Retinal pigment epithelial cell (primary cell): Measurements from ENCODE around the gene AMBRA1.

Source experiments
- DNase-seq: peaks from one replicate; pipeline ENCODE4 v3.0.0-alpha.2; 2010; ENCODE audit warnings: low read depth
- H3K4me3 ChIP-seq: 2 replicates; pipeline ENCODE4 v1.5.1; 2011; ENCODE audit warnings: mild to moderate bottlenecking, low read length, control low read depth, moderate library complexity
- CTCF ChIP-seq: conservative IDR thresholded peaks from 2 replicates; pipeline ENCODE4 v1.5.1; 2011; ENCODE audit warnings: low read depth, low read length, control low read depth, inconsistent platforms

The AMBRA1 gene

DNA sequence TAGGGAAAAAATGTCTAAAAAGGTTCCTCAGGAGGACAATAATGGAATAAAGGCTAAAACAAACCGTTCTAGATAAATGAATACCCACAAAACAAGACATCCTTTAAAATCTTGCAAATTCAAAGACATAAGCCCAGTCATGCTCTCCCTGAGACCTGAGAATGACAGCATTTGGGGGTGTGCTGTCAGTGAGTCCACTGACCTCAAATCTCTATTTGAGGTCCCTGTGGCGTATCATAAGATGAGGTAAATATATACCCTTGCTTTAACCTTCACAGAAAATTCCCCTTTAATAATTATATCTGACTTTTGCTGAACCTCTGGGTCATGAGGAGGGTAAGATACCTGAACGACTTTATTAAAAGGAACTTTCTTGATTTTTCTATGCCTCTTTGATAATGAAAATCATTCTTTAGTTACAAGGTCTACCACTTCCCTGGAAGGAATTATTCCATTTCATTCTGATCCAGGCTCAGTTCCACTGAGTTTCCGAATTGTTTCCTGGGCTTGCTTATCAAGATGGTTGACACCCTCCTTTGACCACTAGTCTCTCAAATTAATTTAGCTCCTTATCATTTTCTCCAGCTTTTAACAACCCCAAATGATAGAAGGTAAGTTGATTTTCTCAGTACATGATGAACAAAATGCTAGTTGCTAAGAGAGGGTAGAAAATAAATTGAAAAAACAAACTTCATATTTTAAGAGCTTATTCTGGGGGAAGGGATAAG lies 148.5 kb downstream of the AMBRA1 start:
- no peak for DNase-seq
- no peak overlapping the region for H3K4me3 ChIP-seq
- no peak for TF ChIP-seq CTCF

DNA sequence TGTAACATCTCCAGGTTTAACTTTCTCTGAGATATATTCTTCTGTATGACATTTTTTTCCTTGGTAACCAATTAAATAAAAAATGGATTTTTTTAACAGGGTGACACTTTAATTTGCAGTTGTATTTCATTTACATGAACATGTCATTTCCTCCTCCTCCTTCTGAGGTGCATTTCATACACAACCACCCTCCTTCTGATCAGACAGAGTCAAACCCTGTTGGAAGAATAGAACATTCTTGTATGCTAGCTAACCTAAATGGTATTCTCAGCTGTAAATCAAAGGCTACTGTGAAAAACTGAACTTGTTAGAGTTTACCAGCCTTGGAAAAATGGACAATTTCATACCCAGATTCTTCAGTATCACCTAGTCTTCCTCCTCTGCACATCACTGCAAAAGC lies 149.5 kb downstream of the AMBRA1 start:
- no peak overlapping the region for H3K4me3 ChIP-seq
- DNase-seq: no peak
- no peak for TF ChIP-seq CTCF

DNA sequence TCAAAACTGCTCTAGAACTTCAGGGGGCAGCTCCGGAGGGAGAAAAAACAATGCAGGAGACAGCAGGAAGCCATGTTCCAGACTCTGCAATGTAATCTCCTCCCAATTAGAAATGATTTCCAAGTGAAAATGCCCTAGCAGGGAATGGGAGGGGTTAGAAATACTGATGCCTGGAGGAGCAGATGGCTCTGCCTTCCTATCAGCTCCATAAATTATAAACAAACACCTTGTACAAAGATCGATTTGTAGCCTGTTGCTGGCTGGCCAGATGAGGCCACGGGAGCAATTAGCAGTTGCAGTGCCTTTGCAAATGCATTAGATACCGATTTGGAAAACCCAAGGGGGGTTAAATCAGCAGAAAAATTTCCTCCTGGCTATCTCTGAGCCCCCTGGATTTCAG lies 155.6 kb downstream of the AMBRA1 start:
- DNase-seq: no peak
- TF ChIP-seq CTCF: no peak

DNA sequence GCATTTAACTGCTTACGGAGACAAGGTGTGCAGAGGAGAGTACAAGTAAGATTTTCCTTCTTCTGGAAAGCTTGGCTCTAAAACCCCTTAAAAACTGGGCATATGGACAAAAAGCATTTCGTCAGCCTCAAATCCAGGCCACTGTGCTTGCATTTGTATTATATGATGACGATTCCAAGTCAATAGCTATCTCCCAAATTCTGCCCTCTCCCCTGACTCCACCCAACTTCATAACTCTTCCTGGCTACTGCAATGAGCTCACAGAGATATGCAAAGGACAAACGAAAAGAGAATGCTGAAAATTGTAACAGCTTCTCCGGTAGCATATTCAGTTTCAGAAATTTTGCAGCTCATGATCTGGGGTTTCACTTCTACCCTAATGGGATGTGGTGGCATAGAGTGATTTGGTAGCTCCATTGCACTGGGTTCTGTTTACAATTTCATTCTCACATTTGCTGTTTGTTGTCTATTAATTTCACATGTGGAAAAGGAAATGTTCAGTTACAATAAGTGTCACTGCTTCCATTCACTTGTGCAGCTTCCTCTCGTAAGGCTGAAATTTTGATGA lies 156.6 kb downstream of the AMBRA1 start:
- no peak for DNase-seq
- TF ChIP-seq CTCF: no peak
- H3K4me3 ChIP-seq: no peak overlapping the region

More for the DNA sequence above, 155.6 kb downstream of the AMBRA1 start:
- H3K4me3 ChIP-seq: no peak overlapping the region

GRCh38 chr11:46436113-46436512 lies 157.7 kb downstream of the AMBRA1 start:
- H3K4me3 ChIP-seq: no peak overlapping the region
- no peak for TF ChIP-seq CTCF
- no peak for DNase-seq

GRCh38 chr11:46435679-46436078 lies 158.1 kb downstream of the AMBRA1 start:
- no peak for TF ChIP-seq CTCF
- no peak for DNase-seq
- H3K4me3 ChIP-seq: no peak overlapping the region

DNA sequence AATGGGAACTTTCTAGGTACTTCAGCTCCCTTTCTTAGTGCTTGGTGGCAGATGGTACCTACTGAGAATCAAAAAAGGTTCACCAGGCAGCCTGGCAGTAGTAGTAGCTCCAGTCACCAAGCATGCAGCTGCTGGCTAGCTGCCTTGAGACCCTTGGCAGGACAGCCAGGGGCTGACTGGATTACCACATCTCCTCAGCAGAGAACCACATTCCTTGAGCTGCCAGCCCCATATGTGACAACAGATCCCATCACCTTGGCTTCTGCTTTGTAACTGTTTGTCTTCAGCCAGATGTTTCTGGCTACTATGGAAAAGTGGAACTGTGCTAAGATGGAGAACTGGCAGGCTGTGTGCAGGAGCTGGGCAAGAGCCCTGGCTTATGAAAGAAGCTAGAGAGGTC lies 162.6 kb downstream of the AMBRA1 start:
- no peak for TF ChIP-seq CTCF
- no peak for DNase-seq
- no peak overlapping the region for H3K4me3 ChIP-seq
